SKM-1 treated with dmso at 0.1 percent for 144 hours (cell line): ENCODE measurements around the gene MAP4K3.
"Not testable (repeated sequence)": the region's sequence is repeated elsewhere in the genome, so short reads cannot be mapped to it uniquely, and the experiment has no call there.

Source experiments
- DNase-seq: peaks from one replicate; lab custom pipeline; 2025; ENCODE audit not compliant: unreplicated experiment; lab: John Stamatoyannopoulos, UW

MAP4K3 gene

GRCh38 chr2:39409697-39410389, 27.2 kb downstream of the MAP4K3 start:
- DNase-seq = no peak

GRCh38 chr2:39408351-39409136, 28.5 kb downstream of the MAP4K3 start:
- DNase-seq = no peak

- DNase-seq = no peak
Measured at GRCh38 chr2:39407516-39408296, 29.4 kb downstream of the MAP4K3 start.

GRCh38 chr2:39405364-39405763, 31.7 kb downstream of the MAP4K3 start:
- no peak for DNase-seq

GRCh38 chr2:39403311-39403710, 33.8 kb downstream of the MAP4K3 start:
- no peak for DNase-seq

- no peak for DNase-seq
Measured at GRCh38 chr2:39401319-39401718, 35.8 kb downstream of the MAP4K3 start.

- DNase-seq = no peak
Measured at GRCh38 chr2:39399570-39399969, 37.5 kb downstream of the MAP4K3 start.

- no peak for DNase-seq
Measured at GRCh38 chr2:39395313-39395712, 41.8 kb downstream of the MAP4K3 start.

- no peak for DNase-seq
Measured at GRCh38 chr2:39394516-39394961, 42.5 kb downstream of the MAP4K3 start.

- DNase-seq = no peak
Measured at GRCh38 chr2:39392672-39393071, 44.4 kb downstream of the MAP4K3 start.

- no peak for DNase-seq
Measured at GRCh38 chr2:39390216-39390615, 46.9 kb downstream of the MAP4K3 start.

- DNase-seq = no peak
Measured at GRCh38 chr2:39386064-39386463, 51.0 kb downstream of the MAP4K3 start.

GRCh38 chr2:39385172-39385571, 51.9 kb downstream of the MAP4K3 start:
- no peak for DNase-seq

- DNase-seq = not testable (repeated sequence)
Measured at GRCh38 chr2:39384071-39384470, 53.0 kb downstream of the MAP4K3 start.

- no peak for DNase-seq
Measured at GRCh38 chr2:39383146-39383545, 53.9 kb downstream of the MAP4K3 start.

- no peak for DNase-seq
Measured at GRCh38 chr2:39381653-39382052, 55.4 kb downstream of the MAP4K3 start.

- DNase-seq = no peak
Measured at GRCh38 chr2:39380525-39381150, 56.4 kb downstream of the MAP4K3 start.

- peak; percentile 15 for DNase-seq
Measured at GRCh38 chr2:39379643-39380524, 57.2 kb downstream of the MAP4K3 start.

- DNase-seq = no peak
Measured at GRCh38 chr2:39378968-39379367, 58.1 kb downstream of the MAP4K3 start.
